Activated CD4-positive, alpha-beta T cell treated with anti-CD3 and anti-CD28 coated beads, Interleukin-10, Interleukin-2, amounts not matched to agents 100 ng/mL and 50 ng/mL, durations not matched to agents 16 hours and 8 hours (primary cell): ENCODE results near the gene PIP5K1A.
"Not testable (repeated sequence)": the region's sequence is repeated elsewhere in the genome, so short reads cannot be mapped to it uniquely, and the experiment has no call there.

Experiments used
- DNase-seq: peaks from one replicate; pipeline ENCODE4 v3.0.0-alpha.2; 2020

Gene PIP5K1A

GRCh38 chr1:151193304-151193703 is 5.0 kb upstream of the PIP5K1A start:
- DNase-seq: no peak

- no peak for DNase-seq
These were observed 4.5 kb upstream of the PIP5K1A start for GRCh38 chr1:151193856-151194255.

DNA sequence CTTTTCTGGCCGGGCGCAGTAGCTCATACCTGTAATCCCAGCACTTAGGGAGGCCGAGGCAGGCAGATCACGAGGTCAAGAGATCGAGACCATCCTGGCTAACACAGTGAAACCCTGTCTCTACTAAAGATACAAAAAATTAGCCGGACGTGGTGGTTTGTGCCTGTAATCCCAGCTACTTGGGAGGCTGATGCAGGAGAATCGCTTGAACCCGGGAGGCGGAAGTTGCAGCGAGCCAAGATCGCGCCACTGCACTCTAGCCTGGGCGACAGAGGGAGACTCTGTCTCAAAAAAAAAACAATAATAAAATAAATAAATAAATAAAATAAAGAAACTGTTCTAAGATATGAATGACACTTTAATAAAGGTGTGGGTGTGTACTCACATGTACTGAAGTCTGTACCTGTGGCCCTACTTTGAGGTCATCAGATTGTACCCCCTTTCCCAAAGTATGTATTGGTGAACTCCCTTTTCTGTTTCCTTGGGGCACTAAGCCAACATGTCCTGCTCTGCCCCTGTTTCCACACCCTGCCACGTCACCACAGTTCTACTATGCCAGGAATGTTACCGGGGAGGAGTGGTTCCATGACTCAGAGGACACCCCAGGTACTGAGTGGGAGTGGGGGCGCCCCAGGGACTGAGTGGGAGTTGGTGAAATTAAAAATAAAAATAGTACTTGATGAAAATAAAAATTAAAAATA is 3.3 kb upstream of the PIP5K1A start:
- not testable (repeated sequence) for DNase-seq

DNA sequence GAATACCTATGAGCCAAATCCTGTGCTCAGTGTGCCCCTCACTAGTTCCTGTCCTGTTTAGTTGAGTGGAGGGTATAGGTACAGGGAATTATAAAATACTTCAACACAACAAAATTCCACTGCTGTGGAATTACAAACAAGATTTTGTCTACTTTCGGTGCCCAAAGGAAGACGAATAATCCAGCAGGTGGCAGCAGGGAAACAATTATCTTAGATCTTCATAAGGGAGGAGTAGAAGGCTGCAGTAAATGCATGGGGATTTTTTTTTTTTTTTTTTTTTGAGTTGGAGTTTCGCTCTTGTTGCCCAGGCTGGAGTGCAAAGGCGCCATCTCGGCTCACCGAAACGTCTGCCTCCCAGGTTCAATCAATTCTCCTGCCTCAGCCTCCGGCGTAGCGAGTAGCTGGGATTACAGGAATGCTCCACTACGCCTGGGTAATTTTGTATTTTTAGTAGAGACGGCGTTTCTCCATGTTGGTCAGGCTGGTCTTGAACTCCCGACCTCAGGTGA is 2.0 kb upstream of the PIP5K1A start:
- DNase-seq: peak; percentile 77

- DNase-seq: no peak
These were observed 494 bp upstream of the PIP5K1A start for GRCh38 chr1:151197863-151198253.

DNA sequence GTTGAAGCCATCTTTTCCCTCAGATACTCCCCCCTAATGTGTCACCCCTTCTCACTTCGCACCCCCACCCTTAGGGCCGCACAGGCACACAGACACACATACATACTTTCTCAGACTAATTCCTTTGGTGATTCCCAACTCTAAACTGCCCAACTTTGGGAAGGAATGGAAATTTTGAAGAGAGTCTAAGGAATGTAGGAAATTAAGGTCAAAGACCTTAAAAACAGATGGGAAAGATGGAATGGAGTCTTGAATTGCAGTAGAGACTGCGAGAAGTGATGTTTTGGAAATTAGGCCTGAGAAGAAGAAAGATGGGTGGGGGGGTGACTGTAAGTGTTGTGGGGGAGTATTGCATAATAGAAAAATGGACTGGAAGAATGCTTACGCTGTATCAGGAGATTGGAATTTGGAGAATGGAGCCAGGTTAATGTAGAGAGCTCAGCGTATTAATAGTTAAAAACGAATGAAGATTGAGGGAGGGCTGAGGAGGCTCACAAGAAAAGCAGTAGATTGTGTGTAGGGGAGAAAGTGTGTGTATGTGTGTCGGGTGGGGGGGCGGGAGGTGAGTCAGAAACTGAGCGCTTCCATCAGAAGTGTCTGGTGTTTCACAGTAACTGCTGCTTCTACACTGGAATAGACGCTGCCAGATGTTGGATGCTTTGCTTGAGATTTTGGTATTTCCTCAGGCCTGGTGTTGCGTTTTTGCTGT is 1.7 kb downstream of the PIP5K1A start:
- DNase-seq: peak; percentile 40

DNA sequence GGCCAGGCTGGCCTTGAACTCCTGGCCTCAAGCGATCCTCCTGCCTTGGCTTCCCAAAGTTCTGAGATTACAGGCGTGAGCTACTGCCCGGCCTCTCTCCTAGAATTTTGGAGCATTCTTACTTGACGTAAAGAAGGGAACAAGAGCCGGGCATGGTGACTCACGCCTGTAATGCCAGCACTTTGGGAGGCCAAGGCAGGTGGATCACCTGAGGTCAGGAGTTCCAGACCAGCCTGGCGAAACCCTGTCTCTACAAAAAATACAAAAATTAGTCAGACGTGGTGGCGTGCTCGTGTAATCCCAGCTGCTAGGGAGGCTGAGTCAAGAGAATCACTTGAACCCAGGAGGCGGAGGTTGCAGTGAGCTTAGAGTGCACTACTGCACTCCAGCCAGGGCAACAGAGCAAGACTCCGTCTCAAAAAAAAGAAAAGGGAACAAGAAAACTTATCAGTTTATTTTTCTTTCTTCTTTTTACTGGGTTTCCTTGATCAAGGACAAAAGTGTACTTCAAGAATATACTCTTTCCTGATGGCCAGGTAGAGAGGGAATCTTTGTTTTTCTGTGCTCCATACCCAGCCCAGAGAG is 7.1 kb downstream of the PIP5K1A start:
- not testable (repeated sequence) for DNase-seq

DNA sequence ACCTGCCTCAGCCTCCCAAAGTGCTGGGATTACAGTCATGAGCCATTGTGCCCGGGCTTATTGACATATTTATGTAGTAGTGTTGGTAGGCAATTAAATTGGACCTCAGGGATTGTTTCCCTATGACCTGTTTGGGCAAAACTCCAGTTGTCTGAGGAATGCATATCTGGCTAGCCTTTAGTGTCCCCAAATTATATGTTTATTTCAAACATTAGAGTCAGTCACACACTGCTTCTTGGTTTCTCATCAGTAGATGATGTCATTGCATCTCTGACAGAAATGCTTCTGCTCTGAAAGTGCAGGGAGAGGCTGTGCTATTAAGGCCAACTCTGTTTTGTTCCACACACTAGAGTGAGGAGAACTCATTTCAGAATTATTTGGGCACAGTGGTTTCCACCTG is 12.5 kb downstream of the PIP5K1A start:
- DNase-seq: no peak

GRCh38 chr1:151211972-151212705 is 13.8 kb downstream of the PIP5K1A start:
- DNase-seq: peak; percentile 35

GRCh38 chr1:151213560-151213959 is 15.2 kb downstream of the PIP5K1A start:
- DNase-seq: no peak

- DNase-seq: no peak
These were observed 23.3 kb downstream of the PIP5K1A start for GRCh38 chr1:151221616-151222015.

GRCh38 chr1:151222130-151222529 is 23.8 kb downstream of the PIP5K1A start:
- DNase-seq: no peak

- DNase-seq: no peak
These were observed 36.9 kb downstream of the PIP5K1A start for GRCh38 chr1:151235235-151235634.

- no peak for DNase-seq
These were observed 39.5 kb downstream of the PIP5K1A start for GRCh38 chr1:151237678-151238466.

GRCh38 chr1:151238467-151238739 is 40.1 kb downstream of the PIP5K1A start:
- no peak for DNase-seq

DNA sequence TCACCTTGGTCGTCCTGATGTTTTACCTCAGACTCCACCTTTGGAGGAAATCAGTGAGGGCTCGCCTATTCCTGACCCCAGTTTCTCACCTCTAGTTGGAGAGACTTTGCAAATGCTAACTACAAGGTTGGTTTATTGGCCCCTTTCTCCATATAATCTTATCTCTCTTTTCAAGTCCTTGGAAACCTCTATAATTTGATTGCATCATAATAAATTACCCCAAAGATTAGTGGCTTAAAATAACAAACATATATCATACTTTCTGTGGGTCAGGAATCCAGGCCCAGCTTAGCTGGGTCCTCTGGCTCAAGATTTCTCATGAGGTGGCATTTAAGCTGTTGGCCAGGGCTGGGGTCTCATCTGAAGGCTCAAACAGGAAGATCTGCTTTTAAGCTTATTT is 44.1 kb downstream of the PIP5K1A start:
- no peak for DNase-seq

GRCh38 chr1:151243683-151244216 is 45.4 kb downstream of the PIP5K1A start:
- DNase-seq: no peak

DNA sequence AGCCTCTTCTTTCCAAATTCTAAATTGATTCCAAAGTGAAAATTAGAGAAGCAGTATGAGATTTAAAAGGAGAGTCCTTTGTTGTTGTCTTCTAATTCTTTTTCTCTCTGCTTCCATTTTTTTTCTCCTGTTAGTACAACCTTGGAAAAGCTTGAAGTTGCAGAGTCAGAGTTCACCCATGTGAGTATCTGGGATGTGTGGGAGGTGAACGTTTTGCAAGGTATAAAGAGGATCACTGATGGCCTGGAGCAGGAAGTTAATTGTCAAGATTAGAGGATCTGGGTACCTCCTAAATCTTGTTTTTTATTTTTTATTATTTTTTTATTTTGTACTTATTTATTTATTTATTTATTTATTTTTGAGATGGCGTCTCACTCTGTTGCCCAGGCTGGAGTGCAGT is 48.4 kb downstream of the PIP5K1A start:
- DNase-seq: no peak

DNA sequence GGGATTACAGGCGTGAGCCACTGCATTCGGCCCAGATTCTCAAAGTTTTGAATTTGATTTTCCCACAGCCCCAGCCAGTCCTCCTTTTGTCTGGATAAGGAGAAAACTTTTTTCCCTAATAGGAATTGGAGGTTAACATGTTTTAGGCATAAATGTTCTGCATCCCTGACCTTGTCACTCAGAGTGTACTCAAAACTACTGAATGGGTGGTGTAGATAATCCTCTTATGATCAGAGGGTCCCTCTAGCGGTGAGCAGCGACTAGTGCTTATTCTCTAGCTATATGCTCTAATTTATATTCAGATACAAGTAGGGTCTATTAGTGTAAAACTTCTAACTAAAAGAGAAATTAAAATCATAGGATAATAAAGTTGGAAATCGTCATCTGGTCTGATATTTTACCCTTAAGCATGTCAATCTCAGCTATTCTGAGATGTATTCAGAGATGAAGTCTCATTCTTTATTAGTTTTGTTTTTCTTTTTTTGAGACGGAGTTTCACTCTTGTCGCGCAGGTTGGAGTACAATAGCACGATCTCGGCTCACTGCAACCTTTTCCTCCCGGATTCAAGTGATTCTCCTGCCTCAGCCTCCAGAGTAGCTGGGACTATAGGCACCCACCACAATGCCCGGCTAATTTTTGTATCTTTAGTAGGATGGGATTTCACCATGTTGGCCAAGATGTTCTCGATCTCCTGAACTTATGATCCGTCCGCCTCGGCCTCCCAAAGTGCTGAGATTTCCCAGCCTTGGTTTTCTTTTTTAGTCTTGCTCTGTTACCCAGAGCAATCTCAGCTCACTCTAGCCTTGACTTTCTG is 53.5 kb downstream of the PIP5K1A start:
- DNase-seq: peak; percentile 80

DNA sequence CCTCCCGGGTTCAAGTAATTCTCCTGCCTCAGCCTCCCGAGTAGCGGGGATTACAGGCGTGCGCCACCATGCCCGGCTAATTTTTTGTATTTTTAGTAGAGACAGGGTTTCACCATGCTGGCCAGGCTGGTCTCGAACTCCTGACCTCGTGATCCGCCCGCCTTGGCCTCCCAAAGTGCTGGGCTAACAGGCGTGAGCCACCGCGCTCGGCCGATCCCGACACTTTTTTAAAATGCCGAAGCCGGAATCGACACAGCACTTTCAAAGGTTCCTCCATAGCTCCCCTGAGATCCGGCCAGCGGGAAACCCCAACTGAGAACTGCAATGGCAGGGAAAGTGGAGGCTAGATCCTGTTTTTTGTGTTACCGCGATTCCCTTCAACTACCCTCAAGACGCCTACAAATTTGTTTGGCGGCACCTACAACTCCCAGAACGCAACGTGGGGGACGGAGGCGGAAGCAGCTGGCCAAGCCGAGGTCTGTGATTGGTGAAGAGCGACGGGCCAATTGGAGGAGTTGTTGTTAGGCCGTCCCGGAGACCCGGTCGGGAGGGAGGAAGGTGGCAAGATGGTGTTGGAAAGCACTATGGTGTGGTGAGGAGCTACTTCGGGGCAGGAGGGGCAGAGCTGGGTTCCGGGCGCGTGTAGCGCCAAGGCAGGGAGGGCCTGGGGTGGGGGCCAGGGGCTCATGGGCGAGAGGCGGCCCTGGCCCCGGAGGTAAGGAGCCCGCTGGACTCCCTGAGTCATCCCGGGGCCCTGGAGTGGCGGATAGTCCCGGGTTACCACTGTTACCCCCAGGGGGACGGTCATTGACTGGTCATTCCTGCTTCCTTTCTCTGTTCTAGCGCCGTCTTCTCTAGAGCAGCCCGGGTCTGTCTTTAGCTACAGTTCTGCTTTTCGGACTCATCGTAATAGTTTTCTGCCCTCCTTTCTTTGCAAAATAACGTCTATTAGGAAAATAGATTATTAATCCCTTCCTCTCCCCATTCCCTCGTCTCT is 56.2 kb downstream of the PIP5K1A start, which contains the start of gene PSMD4:
Gene PSMD4 (plus strand): TSS at position 518 of the 997 bp plus-strand sequence. CDS start 49 bp downstream, at position 567.
- peak; percentile 98 for DNase-seq
